ENCODE measurements around the gene C1QTNF5.

Gene C1QTNF5

DNA sequence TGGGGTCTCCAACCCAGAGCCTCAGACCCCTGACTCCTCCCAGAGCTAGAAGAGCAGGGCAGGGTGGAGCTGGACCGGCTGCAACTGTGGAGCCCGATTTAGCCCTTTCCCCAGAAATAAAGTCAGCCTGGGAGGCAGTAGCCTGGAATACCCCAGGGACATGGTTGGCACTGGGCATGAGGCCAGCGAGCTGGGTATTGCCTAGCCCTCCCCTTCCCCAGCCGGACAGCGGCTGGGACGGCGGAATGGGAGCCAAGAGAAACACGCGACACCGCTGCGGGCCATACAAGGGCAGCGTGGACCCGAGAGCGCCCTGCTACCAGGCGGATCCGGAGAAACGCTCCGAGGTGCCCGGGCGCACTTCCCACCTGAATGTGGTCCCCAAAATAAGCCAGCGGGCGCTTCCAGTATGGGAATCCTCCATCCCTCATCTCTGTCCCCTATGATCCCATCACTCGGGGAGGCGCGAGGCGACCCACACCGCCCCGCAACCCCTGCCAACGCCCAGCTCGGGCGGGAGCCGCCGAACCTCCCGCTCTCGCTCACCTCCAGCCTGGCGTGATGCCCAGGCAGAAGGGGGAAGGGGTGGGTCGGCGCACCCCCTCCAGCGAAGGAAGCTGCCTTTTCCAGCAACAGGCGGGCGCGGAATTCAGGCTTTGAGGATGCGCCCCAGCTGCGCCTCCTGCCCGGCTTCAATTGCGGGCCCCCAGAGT is 24.5 kb downstream of the C1QTNF5 start:
- DNase-seq: no peak

DNA sequence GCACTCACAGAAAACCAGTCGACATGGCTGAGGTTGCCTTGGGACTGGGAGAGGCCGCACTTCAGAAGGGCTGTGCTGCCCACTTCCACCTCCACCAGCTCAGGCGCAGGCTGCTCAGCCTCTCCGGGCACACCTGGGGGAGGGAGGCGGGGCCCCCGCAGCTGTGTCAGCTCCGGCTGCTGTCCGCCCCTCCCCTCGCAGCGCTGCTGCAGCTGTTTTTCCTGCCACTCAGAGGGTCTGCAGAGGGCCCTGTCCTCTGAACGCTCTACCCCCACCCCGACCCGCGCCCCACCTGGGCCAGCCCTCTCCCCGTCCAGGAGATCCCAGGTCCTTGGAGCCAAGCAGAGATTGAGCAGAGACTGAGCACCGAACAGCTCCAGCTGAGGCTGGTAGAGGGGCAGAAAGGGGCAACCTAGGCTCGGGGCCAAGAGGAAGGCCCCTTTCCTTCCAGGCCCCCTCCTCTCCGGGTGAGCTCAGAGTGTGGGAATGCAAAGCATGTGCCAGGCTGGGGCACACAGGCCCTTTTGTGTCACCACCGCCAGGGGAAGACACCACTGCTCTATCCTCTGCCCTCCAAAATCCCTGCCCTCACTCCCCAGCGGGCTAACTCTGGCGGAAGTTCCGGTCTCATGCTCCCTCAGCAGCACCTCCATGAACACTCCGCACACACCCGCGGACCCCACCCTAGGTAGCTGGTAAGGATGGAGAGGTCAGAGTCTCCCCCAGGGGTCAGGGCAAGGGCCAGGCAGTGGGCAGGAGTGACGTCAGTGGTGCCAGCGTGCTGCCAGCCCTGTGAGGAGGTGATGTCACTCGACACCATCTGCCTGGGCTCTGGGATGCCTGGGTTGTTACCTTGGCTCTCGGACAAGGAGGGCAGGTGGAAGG is 25.3 kb downstream of the C1QTNF5 start:
- DNase-seq: peak; percentile 3 to 52

DNA sequence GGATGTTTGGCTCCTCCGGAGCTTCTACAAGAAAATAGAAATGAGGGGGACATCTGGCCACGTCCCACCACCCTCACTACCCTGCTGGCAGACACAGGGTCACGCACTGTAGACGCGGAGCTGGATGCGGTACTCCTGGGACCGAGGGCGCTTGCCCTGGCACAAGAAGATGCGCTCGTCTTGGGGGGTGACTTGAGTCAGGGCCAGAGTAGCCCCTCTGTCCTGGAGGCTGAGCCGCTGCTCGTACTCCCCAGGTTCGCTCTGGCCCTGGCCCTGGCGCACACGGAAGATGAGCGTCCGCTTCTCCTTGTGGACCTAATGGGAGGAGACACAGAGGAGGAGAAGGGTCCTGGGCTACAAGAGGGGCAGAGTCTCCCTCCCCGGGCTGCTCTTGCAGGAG is 26.0 kb downstream of the C1QTNF5 start:
- DNase-seq: no peak

DNA sequence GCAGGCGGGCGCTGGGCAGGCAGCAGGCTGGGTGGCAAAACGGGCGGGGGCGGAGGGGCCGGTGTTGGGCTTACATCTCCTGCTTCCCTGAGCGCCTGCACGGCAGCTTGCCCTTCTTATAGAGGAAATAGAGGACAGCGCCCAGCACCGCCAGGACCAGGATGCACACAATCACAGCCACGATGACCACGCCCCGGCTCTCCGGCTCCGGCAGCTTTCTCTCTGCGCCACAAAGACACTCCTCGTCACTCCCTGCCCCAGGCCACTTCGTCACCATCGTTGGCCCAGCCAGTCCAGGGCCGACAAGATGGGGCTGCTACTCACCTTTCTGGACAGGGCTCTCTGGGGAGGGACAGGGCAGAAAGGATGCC is 30.0 kb downstream of the C1QTNF5 start:
- no peak for DNase-seq

DNA sequence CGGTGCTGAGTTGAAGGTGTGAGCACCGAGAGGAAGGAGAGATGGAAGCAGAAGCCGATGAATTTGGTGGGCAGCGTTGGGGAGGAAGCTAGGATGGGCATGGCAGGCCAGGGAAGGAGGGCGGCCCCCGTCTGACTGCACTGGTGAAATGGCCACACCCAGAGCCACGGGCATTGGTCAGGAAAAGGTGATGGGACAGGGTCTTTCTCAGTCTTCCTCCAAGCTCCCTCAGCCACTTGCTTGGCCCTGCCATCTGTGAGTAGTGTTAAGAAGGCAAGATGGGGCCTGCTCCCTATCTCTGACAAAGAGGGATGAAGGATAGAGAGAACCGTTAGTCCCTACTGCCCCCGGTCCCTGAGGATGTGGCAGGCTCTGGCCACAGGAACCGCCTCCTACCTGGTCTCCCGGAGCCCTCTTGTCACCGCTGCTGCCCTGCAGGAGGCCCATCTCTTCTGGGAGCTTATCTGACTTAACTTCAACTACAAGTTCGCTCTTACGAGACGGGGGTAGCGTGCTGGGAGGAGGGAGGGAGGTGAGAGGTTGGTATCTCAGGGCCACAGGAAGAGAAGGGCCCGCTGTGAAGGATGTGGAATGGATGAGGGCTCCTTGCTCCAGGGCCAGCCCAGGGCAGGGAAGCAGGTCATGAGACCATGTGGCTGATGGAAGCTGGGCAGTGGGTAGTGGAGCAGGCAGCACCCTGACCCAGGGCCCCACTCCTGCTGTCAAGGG is 30.6 kb downstream of the C1QTNF5 start:
- DNase-seq: no peak

DNA sequence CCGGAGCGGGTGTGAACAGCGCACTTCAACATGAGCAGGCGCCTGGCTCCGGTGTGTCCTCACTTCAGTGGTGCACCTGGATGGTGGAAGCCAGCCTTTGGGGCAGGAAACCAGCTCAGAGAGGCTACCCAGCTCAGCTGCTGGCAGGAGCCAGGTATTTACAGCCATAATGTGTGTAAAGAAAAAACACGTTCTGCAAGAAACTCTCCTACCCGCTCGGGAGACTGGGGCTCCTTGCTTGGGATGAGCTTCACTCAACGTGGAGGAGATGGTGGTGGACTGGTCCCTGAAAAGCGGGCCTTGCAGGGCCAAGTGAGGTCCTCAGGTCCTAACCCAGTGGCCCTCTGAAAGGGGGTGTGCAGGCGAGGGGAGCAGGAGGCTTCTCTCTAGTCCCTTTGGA is 31.3 kb downstream of the C1QTNF5 start:
- DNase-seq: no peak

DNA sequence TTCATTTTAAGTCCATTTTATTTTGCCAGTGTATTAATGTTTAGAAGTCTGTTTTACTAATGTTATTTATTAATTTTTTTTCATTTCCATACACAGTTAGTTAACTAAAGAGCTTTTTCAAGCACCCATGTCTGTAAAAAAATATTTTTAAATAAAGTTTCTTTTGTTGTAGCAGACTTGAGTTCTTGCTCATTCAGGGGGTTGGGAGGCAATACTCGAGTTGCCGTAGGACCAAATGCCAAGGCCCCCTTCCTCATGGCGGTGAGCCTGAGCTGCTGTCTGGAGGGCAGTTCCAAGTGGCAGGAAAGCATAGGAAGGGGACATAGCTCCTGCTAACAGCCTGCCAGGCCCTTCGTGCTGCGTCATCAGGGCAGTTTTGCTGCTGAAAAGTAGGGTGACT is 32.7 kb downstream of the C1QTNF5 start:
- no peak for DNase-seq

DNA sequence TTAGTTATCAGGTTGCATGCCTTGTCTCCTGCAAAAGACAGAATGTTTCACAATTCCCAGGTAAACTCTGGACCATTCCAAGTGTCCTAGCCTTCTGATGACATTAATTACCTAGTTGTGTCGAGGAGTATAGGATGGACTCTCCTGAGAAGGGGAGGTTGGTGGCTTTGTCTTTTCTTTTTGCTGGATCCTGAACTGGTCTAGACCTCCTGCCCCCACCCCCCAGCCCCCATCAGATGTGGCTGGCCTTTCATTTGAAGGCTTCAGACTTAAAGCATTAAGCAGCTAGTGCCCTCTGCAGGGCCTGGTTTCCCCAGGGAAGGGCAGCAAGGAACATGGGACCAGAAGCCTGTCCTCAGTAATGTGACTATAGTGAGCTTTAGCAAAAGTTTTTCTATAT is 33.5 kb downstream of the C1QTNF5 start:
- no peak for DNase-seq

DNA sequence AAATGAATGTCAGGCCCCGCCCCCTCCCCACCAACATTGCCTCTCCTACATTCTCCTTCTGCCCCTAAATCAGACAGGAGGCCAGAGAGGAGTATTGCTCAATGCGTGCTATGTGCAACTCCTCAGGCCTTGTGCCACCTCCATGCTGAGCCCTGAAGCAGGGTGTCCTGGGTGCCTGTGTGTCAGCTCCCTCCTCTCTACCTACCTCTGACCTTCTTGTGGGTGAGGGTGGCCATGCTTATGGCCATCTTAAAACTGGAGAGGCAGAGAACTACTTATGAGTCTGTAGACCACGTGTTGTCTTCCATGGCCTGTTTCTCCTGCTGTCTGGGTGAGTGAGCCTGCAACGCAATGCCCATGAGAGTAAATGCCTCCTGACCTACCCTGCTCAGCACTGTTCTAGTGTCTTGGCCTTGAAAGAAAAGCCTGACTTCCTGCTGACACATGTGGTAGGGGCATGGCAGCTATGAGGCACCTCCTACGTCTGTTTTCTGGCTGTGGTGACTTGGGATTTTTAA is 34.3 kb downstream of the C1QTNF5 start:
- no peak for DNase-seq

DNA sequence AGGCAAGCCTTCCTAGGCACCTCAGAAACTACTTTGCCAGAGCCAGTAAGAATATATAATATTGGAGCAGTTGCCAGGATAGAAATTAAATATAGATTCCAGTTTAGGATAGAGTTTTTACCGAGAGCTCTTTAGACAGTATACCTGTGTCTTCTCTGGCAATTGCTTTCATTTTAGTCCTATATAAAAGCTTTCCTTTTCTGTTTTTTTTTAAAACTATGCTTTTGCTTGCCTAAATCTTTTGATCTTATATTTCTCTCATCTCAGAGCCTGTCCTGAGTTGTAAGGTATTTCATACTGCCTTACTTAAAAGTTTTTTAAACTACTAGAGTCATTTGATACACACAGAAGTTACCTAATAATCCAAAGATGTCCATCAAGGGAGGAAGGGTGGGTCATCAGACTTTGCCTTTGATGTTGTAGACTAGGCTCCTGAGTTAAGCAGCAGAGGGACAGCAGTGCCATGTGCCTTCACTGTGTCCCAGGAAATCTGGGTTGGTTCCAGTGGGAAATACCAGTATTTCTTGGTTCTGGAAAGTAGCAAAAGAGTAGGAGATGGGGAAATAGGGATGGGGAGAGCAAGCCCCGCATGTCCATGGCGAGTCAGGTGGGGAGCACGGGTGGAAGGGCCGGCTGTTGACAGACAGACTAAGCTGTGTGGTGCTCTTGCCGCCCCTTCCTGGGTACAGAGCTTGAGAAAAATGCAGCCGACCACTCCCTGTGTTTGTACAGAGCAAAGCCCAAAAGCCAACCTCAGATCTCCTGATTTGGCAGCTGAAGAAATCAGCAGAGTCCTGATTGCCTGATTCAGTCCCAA is 34.9 kb downstream of the C1QTNF5 start:
- no peak for DNase-seq

DNA sequence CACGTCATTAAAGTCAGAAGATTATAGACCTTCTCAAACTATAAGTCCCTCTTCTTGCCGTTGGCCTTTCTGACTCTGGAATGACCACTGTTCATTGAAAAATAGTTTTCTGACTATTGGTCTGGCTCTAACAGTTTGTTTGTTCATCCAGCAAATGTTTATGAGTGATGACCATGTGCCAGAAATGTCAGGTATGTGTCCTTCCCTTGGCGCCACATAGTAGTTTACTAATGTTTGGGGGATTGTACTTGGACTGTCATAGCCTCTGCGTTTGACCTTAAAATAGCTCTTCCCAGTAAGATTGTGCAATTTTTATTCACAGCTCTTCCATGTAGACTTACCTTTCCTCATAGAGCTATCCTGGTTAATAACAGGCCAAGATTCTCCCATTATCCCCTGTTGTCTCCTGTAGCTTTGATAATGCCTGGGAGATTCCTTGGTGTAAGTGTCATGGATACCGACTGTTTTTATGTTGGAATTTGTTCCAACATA is 37.4 kb downstream of the C1QTNF5 start:
- DNase-seq: no peak

DNA sequence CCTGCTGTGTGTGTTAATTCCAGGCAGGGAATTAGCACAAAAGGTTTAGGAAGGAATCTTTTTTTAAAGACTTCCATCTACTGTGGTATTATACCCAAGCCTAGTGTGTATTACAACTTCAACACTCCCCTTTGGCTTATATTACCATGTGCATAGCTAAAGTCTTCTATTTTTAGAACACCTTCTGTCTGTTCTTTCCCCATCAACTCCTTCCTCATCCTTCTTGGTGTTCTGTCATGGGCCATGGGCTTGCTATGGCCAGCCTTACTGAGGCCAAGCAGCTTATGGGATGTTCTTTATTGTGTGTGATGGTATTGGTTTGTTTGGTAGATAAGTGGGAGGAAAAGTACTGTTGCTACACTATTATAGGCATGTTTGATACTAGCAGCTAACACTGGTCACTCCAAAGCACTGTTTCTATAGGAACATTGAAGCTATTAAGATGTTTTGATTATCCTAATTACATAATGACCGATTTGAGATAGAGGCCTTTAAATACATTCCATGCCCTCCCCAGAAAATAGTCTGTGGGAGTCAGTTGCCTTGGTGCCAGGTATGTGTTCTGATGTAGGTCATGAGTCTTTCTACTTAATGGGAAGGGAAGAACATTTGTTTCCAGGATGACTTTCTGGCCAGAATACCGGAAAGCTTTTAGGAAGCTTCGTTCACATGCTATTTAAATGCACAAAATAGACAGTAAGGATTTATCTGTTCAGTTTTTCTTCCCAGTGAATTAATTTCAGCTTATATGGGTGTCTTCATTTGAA is 40.3 kb downstream of the C1QTNF5 start:
- peak in 1 of 2 experiments; percentile 37 for DNase-seq

DNA sequence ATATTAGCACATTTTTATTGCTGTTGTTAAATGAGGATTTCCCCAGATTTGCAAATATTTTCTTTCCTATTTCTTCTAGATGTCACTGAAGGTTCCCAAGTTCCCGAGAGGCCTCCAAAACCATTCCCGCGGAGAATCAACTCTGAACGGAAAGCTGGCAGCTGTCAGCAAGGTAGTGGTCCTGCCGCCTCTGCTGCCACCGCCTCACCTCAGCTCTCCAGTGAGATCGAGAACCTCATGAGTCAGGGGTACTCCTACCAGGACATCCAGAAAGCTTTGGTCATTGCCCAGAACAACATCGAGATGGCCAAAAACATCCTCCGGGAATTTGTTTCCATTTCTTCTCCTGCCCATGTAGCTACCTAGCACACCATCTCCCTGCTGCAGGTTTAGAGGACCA is 41.3 kb downstream of the C1QTNF5 start:
- DNase-seq: no peak

DNA sequence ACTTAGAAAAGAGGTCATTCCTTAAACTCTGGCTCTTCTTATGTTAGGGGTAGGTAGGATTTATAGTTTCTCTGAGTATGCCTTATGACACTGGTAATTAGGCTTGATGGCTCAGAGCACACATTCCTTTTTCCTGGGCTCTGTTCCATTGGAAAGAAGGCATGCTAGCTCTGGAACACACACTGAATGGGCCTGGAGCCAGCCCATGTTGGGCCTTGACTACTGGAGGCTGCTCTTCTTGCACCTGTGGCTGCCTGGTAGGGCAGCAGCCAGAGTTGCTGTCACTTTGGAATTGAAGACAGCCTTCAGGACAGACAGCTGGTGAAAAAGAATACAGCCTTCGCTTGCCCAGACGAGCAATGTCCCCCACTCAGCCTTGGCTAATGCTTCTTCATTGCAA is 42.0 kb downstream of the C1QTNF5 start:
- DNase-seq: peak; percentile 41 to 52

DNA sequence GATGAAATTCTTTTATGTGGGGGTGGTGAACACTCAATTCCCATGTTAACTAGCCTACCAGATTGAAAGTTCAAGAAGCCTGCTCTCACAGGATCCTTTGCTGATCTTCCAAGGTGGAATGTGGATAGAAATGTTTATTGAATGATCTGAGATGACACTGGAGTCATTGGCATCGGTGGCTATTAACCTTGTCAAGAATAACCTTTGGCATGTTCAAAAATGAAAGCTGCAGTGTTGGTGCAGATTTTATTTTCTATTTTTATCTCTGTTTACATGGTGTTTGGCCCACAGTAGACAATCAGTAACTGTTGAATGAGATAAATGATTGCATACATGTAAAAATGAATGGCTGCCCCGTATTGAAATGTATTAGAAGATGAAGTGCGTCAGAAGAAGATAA is 42.7 kb downstream of the C1QTNF5 start:
- DNase-seq: no peak

DNA sequence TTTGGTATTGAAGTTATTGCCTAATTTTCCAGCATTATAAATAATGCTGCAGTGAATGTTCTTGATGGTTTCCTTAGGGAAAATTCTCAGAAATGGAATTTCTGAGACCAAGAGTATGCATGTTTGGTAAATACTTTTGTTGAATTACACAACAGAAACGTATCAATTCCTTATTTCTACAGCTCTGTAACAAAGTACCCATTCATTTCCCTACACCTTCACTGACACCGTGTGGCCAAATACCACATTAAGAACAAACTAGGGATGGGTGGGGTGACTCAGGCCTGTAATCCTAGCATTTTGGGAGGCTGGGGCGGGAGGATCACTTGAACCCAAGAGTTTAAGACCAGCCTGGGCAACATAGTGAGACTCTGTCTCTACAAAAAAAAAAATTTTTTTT is 45.5 kb downstream of the C1QTNF5 start:
- no peak for DNase-seq

DNA sequence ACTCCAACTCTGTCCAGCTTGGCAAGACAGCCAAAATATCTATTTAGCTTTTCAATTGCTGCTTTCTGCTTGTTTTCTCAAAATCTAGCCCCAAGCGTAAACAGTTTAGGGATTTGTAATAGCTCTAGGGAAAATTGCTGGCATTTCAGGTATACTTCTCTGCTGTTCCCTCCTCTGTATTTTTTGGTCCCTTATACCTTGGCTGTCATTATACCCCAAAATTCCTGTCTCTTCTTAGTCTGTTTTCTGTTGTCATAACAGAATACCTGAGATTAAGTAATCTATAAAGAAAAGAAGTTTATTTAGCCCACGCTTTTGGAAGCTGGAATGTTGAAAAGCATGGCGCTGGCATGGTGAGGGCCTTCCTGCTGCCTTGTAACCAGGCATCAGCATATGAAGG is 47.2 kb downstream of the C1QTNF5 start:
- DNase-seq: no peak

DNA sequence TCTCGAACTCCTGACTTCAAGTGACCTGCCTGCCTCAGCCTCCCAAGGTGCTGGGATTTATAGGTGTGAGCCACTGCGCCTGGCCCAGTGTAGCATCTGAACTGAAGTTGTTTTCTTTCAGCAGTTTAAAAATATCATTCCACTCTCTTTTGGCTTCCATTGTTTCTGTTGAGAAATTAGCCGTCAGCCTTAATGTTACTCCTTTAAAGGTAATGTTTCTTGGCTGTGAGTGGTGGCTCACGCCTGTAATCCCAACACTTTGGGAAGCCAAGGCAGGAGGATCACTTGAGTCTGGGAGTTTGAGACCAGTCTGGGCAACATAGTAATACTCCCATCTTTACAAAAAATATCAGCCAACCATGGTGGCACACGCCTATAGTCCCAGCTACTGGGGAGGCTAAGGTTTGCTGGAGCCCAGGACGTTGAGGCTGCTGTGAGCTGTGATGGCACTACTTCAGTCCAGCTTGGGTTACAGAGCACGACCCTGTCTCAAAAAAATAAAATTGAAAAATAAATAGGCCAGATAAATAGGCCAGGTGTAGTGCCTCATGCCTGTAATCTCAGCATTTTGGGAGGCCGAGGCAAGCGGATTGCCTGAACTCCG is 49.7 kb downstream of the C1QTNF5 start:
- no peak for DNase-seq
